ACC112 (cell line): Measurements from ENCODE around the gene MYLIP.

ENCODE experiments used
- H2AFZ ChIP-seq: fragments of 200-600 bp; sonication (generic); one replicate; pipeline ENCODE4 v1.6.0; 2017; ENCODE audit warnings: antibody characterized with exemption, low read length; ENCODE audit not compliant: unreplicated experiment
- H3K27ac ChIP-seq: fragments of 200-600 bp; sonication (generic); 2 replicates; pipeline ENCODE4 v1.5.1; 2014; ENCODE audit warnings: low read depth, mild to moderate bottlenecking, antibody characterized with exemption, low read length, moderate library complexity
- H3K27me3 ChIP-seq: fragments of 200-600 bp; sonication (generic); 2 replicates; pipeline ENCODE4 v1.6.1; 2014; ENCODE audit warnings: mild to moderate bottlenecking, antibody characterized with exemption, low read length, moderate library complexity, mixed read lengths; ENCODE audit not compliant: insufficient read depth
- H3K36me3 ChIP-seq: fragments of 200-600 bp; sonication (generic); 2 replicates; pipeline ENCODE4 v1.6.1; 2016; ENCODE audit warnings: mild to moderate bottlenecking, antibody characterized with exemption, low read length, moderate library complexity, mixed read lengths; ENCODE audit not compliant: insufficient read depth
- H3K4me1 ChIP-seq: fragments of 200-600 bp; sonication (generic); one replicate; pipeline ENCODE4 v1.6.1; 2016; ENCODE audit warnings: low read length, mixed read lengths; ENCODE audit not compliant: insufficient read depth, unreplicated experiment, control insufficient read depth
- H3K4me3 ChIP-seq: fragments of 200-600 bp; sonication (generic); 2 replicates; pipeline ENCODE4 v1.5.1; 2014; ENCODE audit warnings: mild to moderate bottlenecking, low read depth, low read length
- H3K79me2 ChIP-seq: fragments of 200-600 bp; sonication (generic); one replicate; pipeline ENCODE4 v1.6.0; 2016; ENCODE audit warnings: low read length; ENCODE audit not compliant: control insufficient read depth, unreplicated experiment, insufficient read depth

MYLIP gene

GRCh38 chr6:16139556-16139955, 10.7 kb downstream of the MYLIP start:
- no peaks in the 10 kb centered on the region for H3K27me3 ChIP-seq
- no peaks in the 10 kb centered on the region for H3K79me2 ChIP-seq
- H3K4me3 ChIP-seq, result no peak overlapping the region
- peaks cover 26% of the 10 kb centered on the region for H3K36me3 ChIP-seq
- peaks cover 21% of the 10 kb centered on the region for H3K4me1 ChIP-seq
- H3K27ac ChIP-seq, result no peak overlapping the region
- no peak overlapping the region for H2AFZ ChIP-seq

GRCh38 chr6:16140607-16141006, 11.7 kb downstream of the MYLIP start:
- Histone ChIP-seq H3K4me1 (peaks cover 17% of the 10 kb centered on the region), H3K4me3 (no peak overlapping the region), H3K27ac (no peak overlapping the region), H3K79me2 (no peaks in the 10 kb centered on the region), H3K27me3 (no peaks in the 10 kb centered on the region), H3K36me3 (peaks cover 34% of the 10 kb centered on the region), H2AFZ (no peak overlapping the region)

GRCh38 chr6:16141514-16141913, 12.6 kb downstream of the MYLIP start:
- H3K27ac ChIP-seq, result no peak overlapping the region
- no peak overlapping the region for H2AFZ ChIP-seq
- H3K36me3 ChIP-seq, result peaks cover 34% of the 10 kb centered on the region
- H3K4me1 ChIP-seq, result peaks cover 21% of the 10 kb centered on the region
- no peaks in the 10 kb centered on the region for H3K27me3 ChIP-seq
- no peaks in the 10 kb centered on the region for H3K79me2 ChIP-seq
- no peak overlapping the region for H3K4me3 ChIP-seq

- Histone ChIP-seq H3K36me3 (peaks cover 38% of the 10 kb centered on the region), H3K79me2 (no peaks in the 10 kb centered on the region), H2AFZ (no peak overlapping the region)
Observed at GRCh38 chr6:16145038-16145437, 16.2 kb downstream of the MYLIP start.

DNA sequence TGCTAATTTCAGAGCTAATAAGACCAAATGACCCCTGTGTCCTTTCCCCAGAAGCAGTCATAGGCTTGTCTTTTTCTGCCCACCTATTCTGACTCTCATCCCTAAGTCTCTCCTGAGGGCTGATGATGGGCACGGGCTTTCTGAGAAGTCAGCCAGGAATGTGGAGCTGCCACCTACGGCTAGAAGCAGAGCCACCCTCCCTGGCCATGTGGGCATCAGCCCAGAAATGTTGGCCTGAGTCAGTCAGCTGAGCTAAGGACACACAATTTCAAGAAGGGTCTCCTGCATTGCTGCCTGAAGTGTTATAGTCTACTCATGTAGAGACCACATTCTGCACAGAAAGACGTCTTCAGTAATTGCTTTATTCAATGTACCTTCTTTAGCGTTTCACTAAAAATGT, 17.1 kb downstream of the MYLIP start:
- H3K36me3 ChIP-seq, result peaks cover 38% of the 10 kb centered on the region
- H3K79me2 ChIP-seq, result no peaks in the 10 kb centered on the region
- no peak overlapping the region for H3K4me3 ChIP-seq
- peaks cover 13% of the 10 kb centered on the region for H3K4me1 ChIP-seq
- no peaks in the 10 kb centered on the region for H3K27me3 ChIP-seq
- no peak overlapping the region for H3K27ac ChIP-seq
- no peak overlapping the region for H2AFZ ChIP-seq

More at GRCh38 chr6:16145038-16145437, 16.2 kb downstream of the MYLIP start:
- no peak overlapping the region for H3K27ac ChIP-seq
- peaks cover 13% of the 10 kb centered on the region for H3K4me1 ChIP-seq
- H3K27me3 ChIP-seq, result no peaks in the 10 kb centered on the region
- no peak overlapping the region for H3K4me3 ChIP-seq

DNA sequence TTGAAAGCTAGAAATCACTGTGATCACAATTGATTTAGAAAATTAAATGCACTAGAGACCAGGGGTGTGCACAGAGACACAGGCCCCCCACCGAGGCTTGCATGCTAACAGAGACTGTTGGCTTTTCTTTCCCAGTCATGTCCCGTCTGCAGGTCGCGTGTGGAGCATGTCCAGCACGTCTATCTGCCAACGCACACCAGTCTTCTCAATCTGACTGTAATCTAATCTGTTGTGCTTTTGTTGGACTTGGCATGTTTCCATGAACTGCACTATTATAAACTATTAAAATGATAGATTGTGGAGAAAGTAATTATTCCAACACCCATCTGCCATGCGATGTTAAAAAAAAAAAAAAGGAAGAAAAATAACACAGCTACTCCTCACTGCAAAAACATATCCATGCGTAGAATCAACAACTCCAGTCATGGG, 17.7 kb downstream of the MYLIP start:
- Histone ChIP-seq H3K79me2 (no peaks in the 10 kb centered on the region), H3K36me3 (peaks cover 38% of the 10 kb centered on the region), H3K4me3 (no peak overlapping the region), H3K4me1 (peaks cover 13% of the 10 kb centered on the region), H3K27me3 (no peaks in the 10 kb centered on the region), H2AFZ (no peak overlapping the region), H3K27ac (no peak overlapping the region)

DNA sequence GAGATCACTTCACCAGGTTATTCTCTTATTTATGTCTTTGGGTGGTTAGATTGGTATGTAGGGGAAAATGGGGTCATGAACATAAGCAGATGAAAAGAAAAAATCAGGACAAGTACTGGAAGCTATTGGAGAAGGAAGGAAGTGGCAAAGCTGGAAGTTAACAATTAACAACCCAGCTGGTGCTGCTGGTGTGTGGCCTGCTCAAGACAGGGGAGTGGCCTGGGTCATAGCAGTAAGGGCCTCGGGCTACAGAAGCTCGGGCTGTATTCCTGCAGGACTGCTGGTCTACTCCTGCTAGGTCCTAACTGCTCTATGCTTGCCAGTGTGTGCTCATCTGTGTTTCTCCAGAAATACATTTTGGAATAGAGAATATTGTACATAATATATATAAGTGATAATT, 19.6 kb downstream of the MYLIP start:
- Histone ChIP-seq H3K27me3 (no peaks in the 10 kb centered on the region), H3K36me3 (peaks cover 21% of the 10 kb centered on the region; the same call in 1 of the 2 replicates), H2AFZ (no peak overlapping the region), H3K4me3 (no peak overlapping the region), H3K27ac (no peak overlapping the region), H3K79me2 (no peaks in the 10 kb centered on the region), H3K4me1 (peaks cover 13% of the 10 kb centered on the region)

DNA sequence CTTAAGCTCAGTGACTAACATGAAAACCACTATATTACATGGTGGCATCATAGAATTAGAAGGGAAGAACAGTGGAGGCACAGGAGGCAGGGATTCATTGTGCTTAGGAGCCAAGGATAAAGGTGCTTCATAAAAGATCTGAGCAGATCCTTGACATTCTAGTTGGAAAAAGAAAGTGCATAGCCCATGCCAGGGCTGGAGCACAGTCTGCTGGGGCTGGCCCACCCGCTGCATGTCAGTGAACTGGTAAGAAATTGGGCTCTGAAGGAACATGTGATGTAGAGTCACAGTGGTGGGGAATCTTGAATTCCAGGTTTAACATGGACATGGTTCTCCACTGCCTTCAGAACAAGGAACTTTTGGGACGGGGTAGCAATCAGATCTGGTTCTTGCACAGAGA, 20.4 kb downstream of the MYLIP start:
- Histone ChIP-seq H3K27ac (no peak overlapping the region), H3K79me2 (no peaks in the 10 kb centered on the region), H3K36me3 (peaks cover 13% of the 10 kb centered on the region; the same call in 1 of the 2 replicates), H3K27me3 (no peaks in the 10 kb centered on the region), H3K4me1 (peaks cover 13% of the 10 kb centered on the region), H2AFZ (no peak overlapping the region), H3K4me3 (no peak overlapping the region)

- H3K27ac ChIP-seq, result no peak overlapping the region
Observed at GRCh38 chr6:16150098-16150497, 21.2 kb downstream of the MYLIP start.

DNA sequence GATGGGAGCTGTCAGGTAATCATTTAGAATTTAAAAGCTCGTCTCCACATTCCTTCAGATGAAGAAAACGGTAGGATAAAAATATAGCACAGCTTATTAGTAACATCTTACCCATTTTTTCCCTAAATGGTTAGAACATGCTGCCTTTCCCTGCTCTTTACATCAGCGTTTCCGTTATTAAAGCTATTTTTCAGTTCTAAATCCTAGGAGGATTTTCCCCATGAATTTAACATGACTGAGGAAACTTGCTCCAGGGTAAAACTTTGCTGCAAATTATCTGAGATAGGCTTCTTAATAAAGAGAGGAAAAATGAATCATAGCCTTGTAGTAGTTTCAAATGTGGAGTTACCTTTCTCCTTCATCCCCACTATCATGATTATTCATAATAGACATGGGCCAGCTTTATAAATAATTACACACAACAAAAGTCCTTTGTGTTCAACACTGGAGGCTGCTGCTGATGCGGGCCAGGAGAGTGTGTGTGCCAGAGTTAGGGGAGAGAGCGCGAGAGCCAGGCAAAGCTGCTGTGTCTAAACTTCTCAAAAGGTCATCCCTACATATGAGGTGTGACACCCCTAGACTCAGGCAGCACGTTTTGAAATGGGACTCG, 24.4 kb downstream of the MYLIP start:
- no peak overlapping the region for H3K4me3 ChIP-seq
- peaks cover 4% of the 10 kb centered on the region for H3K4me1 ChIP-seq
- H3K36me3 ChIP-seq, result no peaks in the 10 kb centered on the region
- H2AFZ ChIP-seq, result no peak overlapping the region
- no peaks in the 10 kb centered on the region for H3K79me2 ChIP-seq
- no peaks in the 10 kb centered on the region for H3K27me3 ChIP-seq
- H3K27ac ChIP-seq, result no peak overlapping the region

More at GRCh38 chr6:16150098-16150497, 21.2 kb downstream of the MYLIP start:
- Histone ChIP-seq H3K27me3 (no peaks in the 10 kb centered on the region), H3K36me3 (peaks cover 7% of the 10 kb centered on the region; the same call in 1 of the 2 replicates), H2AFZ (no peak overlapping the region), H3K4me1 (peaks cover 15% of the 10 kb centered on the region), H3K79me2 (no peaks in the 10 kb centered on the region), H3K4me3 (no peak overlapping the region)

- peak overlapping the region; percentile 34; the same call in 1 of the 2 replicates for H3K27ac ChIP-seq
- H3K27me3 ChIP-seq, result no peaks in the 10 kb centered on the region
- peaks cover 4% of the 10 kb centered on the region for H3K4me1 ChIP-seq
- H2AFZ ChIP-seq, result no peak overlapping the region
- H3K4me3 ChIP-seq, result no peak overlapping the region
- H3K36me3 ChIP-seq, result no peaks in the 10 kb centered on the region
- H3K79me2 ChIP-seq, result no peaks in the 10 kb centered on the region
Observed at GRCh38 chr6:16154904-16155303, 26.0 kb downstream of the MYLIP start.
